DOHH2 (cell line): ENCODE measurements around the gene SUPT4H1.

Experiments
- H3F3A ChIP-seq: fragments of 200-600 bp; sonication (generic), shearing (Covaris generic); 2 replicates; pipeline ENCODE4 v1.6.0; 2016; ENCODE audit warnings: antibody characterized with exemption, mild to moderate bottlenecking; ENCODE audit not compliant: control insufficient read depth, insufficient read depth
- H3K27ac ChIP-seq: fragments of 200-600 bp; sonication (generic); 2 replicates; pipeline ENCODE4 v1.5.1; 2014; ENCODE audit warnings: low read depth, mild to moderate bottlenecking, low read length, moderate library complexity
- H3K27me3 ChIP-seq: fragments of 200-600 bp; sonication (generic); 2 replicates; pipeline ENCODE4 v1.6.1; 2014; ENCODE audit warnings: mild to moderate bottlenecking, low read length, mixed read lengths; ENCODE audit not compliant: control insufficient read depth
- H3K36me3 ChIP-seq: fragments of 200-600 bp; sonication (generic); 2 replicates; pipeline ENCODE4 v1.6.1; 2014; ENCODE audit warnings: mild to moderate bottlenecking, low read length, moderate library complexity, mixed read lengths; ENCODE audit not compliant: control insufficient read depth
- H3K4me1 ChIP-seq: fragments of 200-600 bp; sonication (generic); 2 replicates; pipeline ENCODE4 v1.6.1; 2014; ENCODE audit warnings: mild to moderate bottlenecking, low read length, mixed read lengths; ENCODE audit not compliant: control insufficient read depth
- H3K4me2 ChIP-seq: fragments of 200-600 bp; sonication (generic); 2 replicates; pipeline ENCODE4 v1.6.0; 2014; ENCODE audit warnings: mild to moderate bottlenecking, low read length, moderate library complexity
- H3K4me3 ChIP-seq: fragments of 200-600 bp; sonication (generic); 2 replicates; pipeline ENCODE4 v1.5.1; 2014; ENCODE audit warnings: mild to moderate bottlenecking, low read length, mixed read lengths
- H3K79me2 ChIP-seq: fragments of 200-600 bp; sonication (generic); 2 replicates; pipeline ENCODE4 v1.6.1; 2014; ENCODE audit warnings: mild to moderate bottlenecking, low read length, mixed read lengths; ENCODE audit not compliant: control insufficient read depth
- H3K9me2 ChIP-seq: fragments of 200-600 bp; sonication (generic); replicated peaks from 2 replicates; pipeline ENCODE4 v1.6.1; 2014; ENCODE audit warnings: mild to moderate bottlenecking, low read length, mixed read lengths; ENCODE audit not compliant: control insufficient read depth
- H3K9me3 ChIP-seq: fragments of 200-600 bp; sonication (generic); 2 replicates; pipeline ENCODE4 v1.6.1; 2014; ENCODE audit warnings: antibody characterized with exemption, low read length, mixed read lengths; ENCODE audit not compliant: control insufficient read depth, insufficient read depth
- H4K20me1 ChIP-seq: fragments of 200-600 bp; sonication (generic); 2 replicates; pipeline ENCODE4 v1.6.0; 2014; ENCODE audit warnings: low read depth, mild to moderate bottlenecking, antibody characterized with exemption, low read length, moderate library complexity; ENCODE audit not compliant: control insufficient read depth, insufficient read depth
- EZH2phosphoT487 ChIP-seq: fragments of 200-600 bp; sonication (generic); IDR thresholded peaks from 2 replicates; pipeline ENCODE4 v1.6.1; 2017; ENCODE audit warnings: borderline replicate concordance, mild to moderate bottlenecking, antibody characterized with exemption, low read length, moderate library complexity, mixed read lengths
- TF ChIP-seq, protein P1 (sequence below): fragments of 200-600 bp; sonication (generic); IDR thresholded peaks from one replicate; pipeline ENCODE4 v1.5.1; 2014; ENCODE audit warnings: antibody characterized with exemption, mild to moderate bottlenecking, low read depth, low read length; ENCODE audit not compliant: poor library complexity, severe bottlenecking

The SUPT4H1 gene

GRCh38 chr17:58385359-58385899 lies 33.4 kb upstream of the SUPT4H1 start:
- no peaks in the 10 kb centered on the region for H3K9me2 ChIP-seq
- no peak overlapping the region for H3K4me3 ChIP-seq
- H3K27ac ChIP-seq = no peak overlapping the region
- H3K4me2 ChIP-seq = no peak overlapping the region
- H3F3A ChIP-seq = no peaks in the 10 kb centered on the region
- no peaks in the 10 kb centered on the region for H3K36me3 ChIP-seq
- H3K27me3 ChIP-seq = peaks cover 6% of the 10 kb centered on the region
- no peaks in the 10 kb centered on the region for H3K79me2 ChIP-seq
- peaks cover 13% of the 10 kb centered on the region for H3K4me1 ChIP-seq
- H4K20me1 ChIP-seq = no peaks in the 10 kb centered on the region
- no peaks in the 10 kb centered on the region for H3K9me3 ChIP-seq
- TF ChIP-seq, protein P1, sequence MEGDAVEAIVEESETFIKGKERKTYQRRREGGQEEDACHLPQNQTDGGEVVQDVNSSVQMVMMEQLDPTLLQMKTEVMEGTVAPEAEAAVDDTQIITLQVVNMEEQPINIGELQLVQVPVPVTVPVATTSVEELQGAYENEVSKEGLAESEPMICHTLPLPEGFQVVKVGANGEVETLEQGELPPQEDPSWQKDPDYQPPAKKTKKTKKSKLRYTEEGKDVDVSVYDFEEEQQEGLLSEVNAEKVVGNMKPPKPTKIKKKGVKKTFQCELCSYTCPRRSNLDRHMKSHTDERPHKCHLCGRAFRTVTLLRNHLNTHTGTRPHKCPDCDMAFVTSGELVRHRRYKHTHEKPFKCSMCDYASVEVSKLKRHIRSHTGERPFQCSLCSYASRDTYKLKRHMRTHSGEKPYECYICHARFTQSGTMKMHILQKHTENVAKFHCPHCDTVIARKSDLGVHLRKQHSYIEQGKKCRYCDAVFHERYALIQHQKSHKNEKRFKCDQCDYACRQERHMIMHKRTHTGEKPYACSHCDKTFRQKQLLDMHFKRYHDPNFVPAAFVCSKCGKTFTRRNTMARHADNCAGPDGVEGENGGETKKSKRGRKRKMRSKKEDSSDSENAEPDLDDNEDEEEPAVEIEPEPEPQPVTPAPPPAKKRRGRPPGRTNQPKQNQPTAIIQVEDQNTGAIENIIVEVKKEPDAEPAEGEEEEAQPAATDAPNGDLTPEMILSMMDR = no peak
- TF ChIP-seq EZH2phosphoT487 = no peak

DNA sequence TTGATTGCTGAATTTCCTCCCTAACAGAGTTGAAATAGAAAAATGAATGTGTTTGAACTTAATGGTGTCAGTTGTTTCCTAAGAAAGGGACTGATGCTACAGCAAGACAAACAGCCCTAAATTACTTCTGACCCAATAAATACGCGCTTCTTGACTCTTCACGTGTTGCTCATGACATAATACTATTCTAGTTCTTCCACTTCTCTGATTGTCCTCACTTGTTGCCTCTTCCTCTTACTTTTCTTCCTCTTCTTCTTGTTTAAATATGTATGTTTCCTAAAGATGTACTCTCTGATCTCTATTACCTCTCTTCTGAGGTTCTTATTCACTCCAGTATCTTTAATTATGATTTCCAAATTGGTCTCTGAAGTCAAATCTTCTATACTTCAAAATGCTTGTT lies 32.9 kb upstream of the SUPT4H1 start:
- Histone ChIP-seq H3K4me3 (no peak overlapping the region), H3K27ac (no peak overlapping the region), H3K4me2 (no peak overlapping the region), H3K36me3 (no peaks in the 10 kb centered on the region), H3K27me3 (0 out of 2 replicates have a peak, but pooled peaks cover 2% of the 10 kb centered on the region), H3F3A (no peaks in the 10 kb centered on the region), H3K79me2 (no peaks in the 10 kb centered on the region), H3K9me2 (no peaks in the 10 kb centered on the region), H3K4me1 (peaks cover 13% of the 10 kb centered on the region), H4K20me1 (no peaks in the 10 kb centered on the region), H3K9me3 (no peaks in the 10 kb centered on the region)
- no peak for TF ChIP-seq EZH2phosphoT487
- TF ChIP-seq, protein P1 = no peak

- no peaks in the 10 kb centered on the region for H3K36me3 ChIP-seq
- no peaks in the 10 kb centered on the region for H4K20me1 ChIP-seq
- H3K27ac ChIP-seq = no peak overlapping the region
- H3K9me2 ChIP-seq = no peaks in the 10 kb centered on the region
- H3K27me3 ChIP-seq = no peaks in the 10 kb centered on the region
- no peak for TF ChIP-seq EZH2phosphoT487
- TF ChIP-seq, protein P1 = no peak
- H3F3A ChIP-seq = no peaks in the 10 kb centered on the region
- no peaks in the 10 kb centered on the region for H3K79me2 ChIP-seq
- H3K4me2 ChIP-seq = no peak overlapping the region
- peaks cover 13% of the 10 kb centered on the region for H3K4me1 ChIP-seq
- no peak overlapping the region for H3K4me3 ChIP-seq
- H3K9me3 ChIP-seq = no peaks in the 10 kb centered on the region
Observed at GRCh38 chr17:58383892-58384462, 32.0 kb upstream of the SUPT4H1 start.
